GM19099 (cell line): ENCODE measurements around the gene C1QTNF12.
A peak's percentile ranks its signal among the peaks of the same experiment; 100 is the strongest.

ENCODE experiments used
- POLR2A ChIP-seq: IDR thresholded peaks from 3 replicates; pipeline ENCODE4 v1.6.1; 2011; ENCODE audit warnings: low read depth; ENCODE audit not compliant: insufficient read length; ENCODE audit errors: extremely low read depth

Gene C1QTNF12

GRCh38 chr1:1231400-1232207 is 14.9 kb downstream of the C1QTNF12 start, which contains the start of gene SDF4:
Gene SDF4 (minus strand): TSS chr1:1232001. CDS start chr1:1228772, 3,229 bp downstream.
- TF ChIP-seq POLR2A: peak; percentile 94

- no peak for TF ChIP-seq POLR2A
Observed at GRCh38 chr1:1230656-1231399, 15.7 kb downstream of the C1QTNF12 start.

DNA sequence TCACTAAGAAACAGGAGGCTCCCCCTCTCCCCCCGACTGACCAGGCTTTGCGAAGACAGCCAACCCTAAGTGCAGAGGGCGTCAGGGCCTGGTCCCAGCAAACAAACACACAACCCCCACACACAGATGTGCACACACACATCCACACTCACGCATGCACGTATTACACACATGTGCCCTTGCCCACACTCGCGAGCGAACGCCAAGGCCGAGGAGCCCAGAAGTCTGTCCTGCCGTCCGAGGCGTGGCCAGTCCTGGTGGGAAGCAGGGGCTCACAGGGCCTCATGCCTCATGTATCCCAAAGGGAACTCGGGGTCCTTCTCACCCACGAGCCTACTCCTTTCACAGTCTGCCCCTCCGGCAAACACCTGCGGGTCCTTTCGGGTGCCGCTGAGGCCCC is 16.8 kb downstream of the C1QTNF12 start:
- TF ChIP-seq POLR2A: no peak

DNA sequence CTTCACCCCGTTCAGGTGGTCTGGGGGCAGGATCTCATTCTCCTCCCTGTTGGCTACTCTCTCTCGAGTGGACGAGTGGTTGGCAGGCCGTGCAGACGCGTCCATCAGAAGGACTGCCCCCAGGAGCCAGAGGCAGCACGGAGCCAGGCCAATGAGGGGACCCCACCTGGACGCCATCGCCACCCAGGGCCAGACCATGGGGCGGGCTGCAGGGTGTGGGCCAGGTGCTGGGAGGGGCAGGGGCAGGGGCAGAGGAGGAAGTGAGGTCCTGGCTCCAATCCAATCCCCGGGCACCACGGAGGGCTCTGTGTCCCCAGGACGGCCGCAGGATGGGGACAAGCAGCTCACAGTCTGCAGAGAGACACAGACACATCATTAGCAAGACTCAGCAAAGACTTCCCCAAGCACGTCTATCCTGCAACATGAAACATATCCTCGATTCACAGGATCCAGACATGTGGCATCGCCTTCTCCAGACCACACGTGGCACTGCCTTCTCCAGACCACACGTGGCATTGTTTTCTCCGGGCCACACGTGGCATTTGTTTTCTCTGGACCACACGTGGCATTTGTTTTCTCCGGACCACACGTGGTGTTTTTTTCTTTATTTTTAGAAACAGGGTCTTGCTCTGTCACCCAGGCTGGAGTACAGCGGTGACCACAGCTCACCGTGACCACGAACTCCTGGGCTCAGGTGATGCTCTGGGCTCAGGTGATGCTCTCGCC is 17.8 kb downstream of the C1QTNF12 start:
- TF ChIP-seq POLR2A: no peak

DNA sequence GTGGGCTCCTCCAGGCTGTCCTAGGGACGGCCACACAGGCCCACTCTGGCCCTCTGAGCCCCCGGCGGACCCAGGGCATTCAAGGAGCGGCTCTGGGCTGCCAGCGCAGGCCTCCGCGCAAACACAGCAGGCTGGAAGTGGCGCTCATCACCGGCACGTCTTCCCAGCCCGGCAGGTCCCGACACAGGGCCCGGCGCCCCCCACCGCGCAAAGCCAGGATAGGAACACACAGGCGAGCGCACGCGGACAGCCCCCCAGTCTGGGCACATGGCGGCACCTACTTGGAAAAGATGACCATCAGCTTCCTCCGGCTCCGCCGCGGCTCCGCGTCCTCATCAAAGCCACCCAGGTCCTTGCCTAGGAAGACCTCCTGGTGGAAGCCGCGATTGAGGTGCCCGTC is 18.3 kb downstream of the C1QTNF12 start:
- TF ChIP-seq POLR2A: no peak

DNA sequence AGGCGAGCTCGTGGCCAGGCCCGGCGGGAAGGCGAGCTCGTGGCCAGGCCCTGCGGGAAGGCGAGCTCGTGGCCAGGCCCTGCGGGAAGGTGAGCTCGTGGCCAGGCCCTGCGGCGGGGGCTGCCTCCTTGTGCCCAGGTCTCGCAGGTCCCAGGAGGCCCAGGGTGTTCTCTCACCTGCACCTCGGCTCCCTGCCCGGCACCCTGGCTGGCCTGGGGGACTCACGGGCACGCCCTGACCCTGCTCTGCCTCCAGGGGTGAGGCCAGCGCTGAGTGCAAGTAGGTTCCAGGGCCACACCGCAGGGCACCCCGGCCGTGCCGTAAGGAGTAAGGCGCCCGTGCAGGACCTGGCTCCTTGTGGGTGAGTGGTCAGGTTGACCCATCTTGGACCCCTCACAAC is 19.1 kb downstream of the C1QTNF12 start:
- no peak for TF ChIP-seq POLR2A

DNA sequence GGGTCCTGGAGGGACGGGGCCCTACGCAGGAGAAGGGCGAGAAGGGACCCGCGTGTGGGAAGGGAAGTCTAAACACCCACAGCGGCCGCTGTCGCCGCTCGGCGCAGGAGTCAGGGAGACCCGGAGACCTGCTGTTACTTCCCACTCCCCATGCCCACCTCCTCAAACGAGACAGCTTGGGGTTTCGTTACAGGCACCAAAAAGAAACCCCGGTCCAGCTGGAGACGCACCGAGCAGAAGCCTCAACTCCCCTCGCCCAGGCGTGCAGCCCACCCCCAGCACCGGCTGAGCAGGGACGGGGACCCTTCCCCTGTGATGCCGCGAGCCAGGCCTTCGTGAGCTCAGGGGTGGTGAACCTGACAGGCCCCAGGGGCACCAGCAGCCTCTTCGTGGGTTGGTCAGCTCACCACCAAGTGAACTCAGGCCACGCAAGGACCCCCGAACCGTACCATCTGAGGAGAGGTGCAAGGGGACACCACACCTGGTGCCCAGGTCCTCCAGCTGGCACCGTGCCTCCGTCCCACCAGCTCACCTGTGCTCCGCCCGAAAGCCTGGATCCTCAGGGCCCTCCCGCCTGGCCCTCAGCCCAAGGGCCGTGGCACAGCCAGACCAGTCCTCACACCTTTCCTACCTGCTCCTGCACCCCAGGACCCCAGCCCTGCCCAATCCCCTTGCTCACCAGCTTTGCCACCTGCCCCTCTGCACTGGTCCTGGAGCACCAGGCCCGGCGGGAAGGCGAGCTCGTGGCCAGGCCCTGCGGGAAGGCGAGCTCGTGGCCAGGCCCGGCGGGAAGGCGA is 19.8 kb downstream of the C1QTNF12 start:
- TF ChIP-seq POLR2A: no peak

- no peak for TF ChIP-seq POLR2A
Observed at GRCh38 chr1:1225913-1226312, 20.6 kb downstream of the C1QTNF12 start.

DNA sequence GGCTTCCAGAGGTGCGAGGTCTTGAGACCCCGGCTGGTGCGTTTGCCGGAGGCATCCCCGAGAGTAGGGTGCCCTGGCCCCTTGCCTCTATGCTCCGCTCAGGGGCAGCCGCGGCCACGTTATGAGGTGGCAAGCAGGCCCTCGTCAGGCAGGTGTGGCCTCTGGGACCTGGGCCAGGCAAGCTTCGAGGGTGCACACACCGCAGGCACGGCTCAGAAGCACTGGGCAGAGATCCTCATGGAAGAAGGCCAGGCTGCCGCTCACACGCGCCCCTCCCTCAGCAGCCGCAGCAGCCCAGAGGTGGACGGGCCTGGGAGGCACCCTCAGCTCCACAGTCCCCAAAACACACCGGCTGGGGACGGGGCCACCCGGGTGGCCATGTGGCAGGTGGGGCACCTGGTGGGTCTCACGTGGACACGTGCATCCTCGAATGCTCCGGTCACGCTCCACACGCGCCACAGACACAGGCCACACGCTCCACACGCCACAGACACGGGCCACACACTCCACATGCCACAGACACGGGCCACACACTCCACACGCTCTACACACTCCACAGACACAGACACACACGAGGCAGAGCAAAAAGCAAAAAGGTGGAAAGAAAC is 21.2 kb downstream of the C1QTNF12 start:
- TF ChIP-seq POLR2A: no peak

GRCh38 chr1:1223891-1224290 is 22.6 kb downstream of the C1QTNF12 start:
- TF ChIP-seq POLR2A: no peak

- no peak for TF ChIP-seq POLR2A
Observed at GRCh38 chr1:1223321-1223720, 23.2 kb downstream of the C1QTNF12 start.

- TF ChIP-seq POLR2A: no peak
Observed at GRCh38 chr1:1222575-1223225, 23.8 kb downstream of the C1QTNF12 start.

DNA sequence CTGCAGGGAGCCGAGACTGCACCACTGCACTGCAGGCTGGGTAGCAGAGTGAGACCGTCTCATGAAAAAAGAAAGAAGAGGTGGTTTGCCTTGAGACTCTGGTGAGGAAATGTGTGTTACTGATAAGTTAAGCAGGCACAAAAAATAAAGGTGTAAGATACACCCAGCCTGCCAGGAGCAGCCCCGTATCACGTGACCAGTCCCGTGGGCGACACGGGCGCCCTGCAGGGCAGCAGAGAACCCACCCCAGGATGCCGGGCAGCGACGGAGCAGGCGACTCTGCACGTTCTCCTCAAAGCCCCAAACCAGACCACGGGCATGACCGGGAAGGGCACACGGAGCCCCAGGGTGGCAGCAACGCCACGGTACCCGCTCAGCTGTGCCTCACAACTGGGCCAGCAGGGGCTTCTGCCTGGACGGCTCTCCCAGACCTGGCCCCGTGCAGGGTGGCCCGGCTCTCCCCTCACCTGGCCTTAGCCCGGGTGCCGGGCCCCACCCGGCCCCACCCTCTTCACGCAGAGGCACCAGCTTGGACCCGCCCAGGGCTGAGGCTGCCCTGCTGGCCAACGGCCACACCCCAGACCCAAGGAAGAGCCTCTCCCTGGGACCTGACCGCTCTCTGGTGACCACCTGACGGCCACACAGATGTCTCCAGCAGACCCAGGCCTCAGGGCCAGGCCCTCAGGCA is 24.5 kb downstream of the C1QTNF12 start:
- no peak for TF ChIP-seq POLR2A
